HG03066 (cell line): ENCODE measurements around the gene EVX1.

Source experiments
- ATAC-seq: cut with Tn5 transposase; IDR thresholded peaks from one replicate; pipeline ENCODE4 v1.9.1; 2021; ENCODE audit warnings: low read depth; ENCODE audit not compliant: unreplicated experiment

The EVX1 gene

DNA sequence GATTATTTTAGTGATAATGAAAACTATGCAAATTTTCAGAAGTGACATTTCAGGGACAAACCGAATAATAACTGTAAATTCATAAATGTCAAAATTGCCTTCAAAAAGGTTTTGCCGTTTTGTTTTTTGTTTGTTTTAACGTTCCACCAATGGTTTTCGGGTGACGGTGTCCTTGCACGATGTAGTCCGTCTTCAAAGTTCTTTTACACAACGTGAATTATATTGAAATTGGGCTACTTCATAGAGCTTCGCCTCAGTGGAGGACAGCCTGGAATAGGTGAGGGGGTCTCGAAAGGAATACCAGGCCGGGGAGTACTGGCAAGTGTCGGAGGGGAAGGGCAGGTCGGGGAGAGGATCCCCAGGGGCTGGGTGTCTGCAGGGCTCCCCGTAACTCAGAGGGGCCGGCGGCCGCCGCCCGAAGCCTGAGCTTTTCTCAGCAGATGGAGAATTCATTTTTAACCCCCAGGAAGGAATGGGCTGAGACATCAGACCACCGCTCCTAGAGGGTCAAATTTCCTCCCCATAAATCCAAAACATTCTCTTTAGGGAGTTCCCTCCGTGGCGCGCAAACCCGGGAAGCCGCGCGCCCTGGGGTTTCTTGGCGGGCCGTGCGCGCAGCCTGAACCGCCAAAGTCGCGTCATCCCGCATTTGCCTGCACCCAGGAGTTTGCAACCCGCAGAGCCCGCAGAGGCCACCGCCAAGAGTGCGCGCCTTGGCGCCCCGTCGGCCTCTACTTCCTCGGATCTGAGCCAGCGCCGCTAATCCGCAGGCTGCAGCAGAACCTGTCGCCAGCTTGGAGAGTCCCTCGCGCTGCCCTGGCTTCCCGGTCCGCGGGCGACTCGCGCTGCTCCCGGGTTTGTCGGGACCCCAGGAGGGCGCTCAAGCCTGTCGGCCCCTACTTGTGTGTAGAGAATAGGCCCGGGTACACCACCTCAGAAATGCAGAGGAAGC, 17.3 kb upstream of the EVX1 start:
- no peak for ATAC-seq

DNA sequence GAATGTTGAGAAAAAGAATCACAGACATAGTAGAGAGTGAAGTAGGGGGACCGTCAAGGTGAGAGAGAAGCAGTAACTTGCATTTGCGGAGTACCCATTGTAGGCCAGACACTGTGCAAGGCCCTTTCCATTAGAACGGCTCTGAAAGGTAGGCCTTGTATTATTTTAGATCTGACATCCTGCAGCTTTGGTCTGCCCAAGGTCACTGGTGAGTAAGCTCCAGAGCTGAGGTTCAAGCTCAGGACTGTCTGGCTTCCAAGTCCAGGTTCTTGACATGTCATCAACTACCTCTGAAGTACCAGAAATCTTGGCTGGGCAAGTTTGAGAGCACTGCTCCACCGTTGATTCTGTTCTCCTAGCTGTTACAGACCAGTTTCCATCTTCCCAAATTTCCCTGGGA, 13.2 kb upstream of the EVX1 start:
- ATAC-seq, result no peak

DNA sequence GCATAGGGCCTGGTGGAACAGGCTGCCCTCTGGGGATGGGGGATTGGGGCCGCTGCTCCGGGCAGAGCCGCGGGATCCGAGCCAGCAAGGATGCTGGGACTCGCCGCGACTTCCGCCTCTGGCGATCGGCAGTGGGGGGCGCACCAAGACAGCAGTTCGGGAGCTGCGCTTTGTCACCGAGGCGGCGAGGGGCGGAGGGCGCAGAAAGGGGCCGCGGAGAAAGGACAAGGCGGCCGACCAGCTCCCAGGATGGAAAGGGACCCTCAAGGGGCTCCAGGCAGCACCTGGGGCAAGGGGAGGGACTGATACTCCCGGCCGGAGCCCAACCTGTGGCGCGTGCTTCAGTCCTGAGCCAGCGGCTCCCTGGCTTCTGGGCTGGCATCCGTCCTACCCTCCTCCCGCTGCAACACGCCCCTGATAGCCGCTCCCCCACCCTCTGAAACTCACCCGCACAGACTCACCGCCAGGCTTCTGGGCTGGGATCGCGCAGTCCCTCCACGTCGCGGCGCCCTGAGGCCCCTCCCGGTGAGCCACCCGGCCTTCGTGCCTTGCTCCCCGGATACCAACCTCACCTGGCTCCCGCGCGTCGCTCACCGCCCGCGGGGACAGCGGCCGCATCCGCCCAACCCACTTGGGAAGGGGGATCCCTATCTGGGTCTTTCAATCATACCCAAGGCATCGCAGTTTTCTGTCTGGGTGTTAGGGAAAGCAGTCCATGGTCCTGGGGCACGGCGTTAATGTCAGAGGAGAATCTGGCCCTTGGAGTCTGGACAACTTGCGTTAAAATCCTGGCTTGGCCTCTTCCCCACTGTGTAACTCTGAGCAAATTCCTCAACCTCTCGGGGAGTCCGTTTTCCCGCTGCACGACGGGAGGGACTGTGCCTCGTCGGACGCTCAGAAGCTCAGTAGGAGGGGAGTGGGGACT, 7.0 kb upstream of the EVX1 start:
- ATAC-seq, result no peak

DNA sequence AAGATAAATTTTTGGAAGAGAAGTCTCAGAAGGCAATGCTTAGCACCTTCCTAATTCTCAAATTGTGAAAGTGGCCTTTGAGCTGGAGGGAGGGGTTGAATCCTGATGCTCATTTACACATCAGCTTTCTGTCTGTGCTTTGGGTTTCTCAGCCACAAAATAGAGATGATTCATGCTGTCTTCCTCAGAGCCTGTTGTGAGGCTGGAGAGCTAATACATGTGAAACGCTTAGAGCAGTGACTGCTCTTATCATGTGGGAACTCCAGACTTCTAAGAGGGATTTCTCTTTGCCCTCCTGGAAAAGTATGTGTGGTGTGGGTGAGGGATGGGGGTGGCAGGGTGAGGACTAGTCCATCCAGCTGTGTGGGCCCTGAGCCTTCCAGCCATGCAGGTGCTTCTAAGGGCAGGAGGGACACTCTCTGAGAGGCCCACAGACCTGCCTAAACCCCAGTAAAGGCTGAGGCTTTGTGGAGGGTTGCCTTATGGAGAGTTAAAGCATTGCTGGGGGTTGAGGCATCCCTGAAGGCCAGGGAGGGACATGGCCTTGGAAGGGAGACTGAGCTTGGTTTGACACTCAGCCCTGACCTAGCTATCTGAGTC, 4.8 kb upstream of the EVX1 start:
- ATAC-seq, result no peak

DNA sequence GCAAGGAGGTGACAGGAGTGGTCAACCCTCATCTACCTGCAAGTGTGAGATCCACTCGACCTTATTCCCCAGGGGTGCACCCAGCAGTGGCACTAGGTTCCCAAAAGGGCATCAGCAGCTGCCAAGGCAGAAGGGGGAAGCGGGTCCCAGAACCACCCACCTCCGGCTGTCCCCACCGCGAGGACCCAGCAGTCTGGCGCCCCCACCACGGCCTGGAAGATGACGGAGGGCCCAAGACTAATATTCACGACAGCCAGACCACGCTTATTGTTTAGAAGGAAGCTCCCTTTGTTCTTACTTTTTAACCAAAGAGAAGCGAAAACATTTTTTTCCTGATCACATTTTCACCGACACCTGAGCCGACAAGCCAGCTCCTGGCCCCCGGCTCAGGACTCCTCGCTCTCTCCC, 3.6 kb upstream of the EVX1 start:
- ATAC-seq, result no peak

DNA sequence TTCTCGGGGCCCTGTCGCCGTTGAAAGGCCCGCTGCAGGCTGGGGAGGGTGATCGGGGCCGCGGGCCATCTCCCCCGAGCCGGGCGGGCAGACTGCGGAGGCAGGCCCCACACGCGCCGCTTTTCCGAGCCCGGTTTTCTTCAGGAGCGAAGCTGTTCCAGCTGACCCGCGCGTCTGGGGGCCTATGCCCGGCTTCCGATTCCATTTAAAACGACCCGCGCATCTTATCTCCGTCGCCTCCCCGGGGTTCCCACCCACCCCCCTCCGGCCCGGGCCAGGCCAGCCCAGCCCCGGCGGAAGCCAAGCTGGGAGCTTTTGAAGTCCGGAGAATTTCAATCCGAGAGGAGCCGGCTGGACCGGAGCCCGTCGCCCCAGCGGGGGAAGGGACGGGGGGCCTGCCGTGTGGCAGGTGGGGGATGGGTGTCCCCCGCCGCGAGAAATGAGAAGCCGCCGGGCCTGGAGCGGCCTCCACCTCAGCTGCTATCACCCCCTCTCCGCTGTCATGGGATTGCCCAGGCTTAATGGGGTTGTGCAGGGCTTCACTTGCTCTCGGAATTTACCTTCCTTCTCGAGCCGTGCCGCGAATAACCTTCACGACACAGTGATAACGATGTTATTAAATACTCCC, 3.1 kb upstream of the EVX1 start:
- no peak for ATAC-seq

DNA sequence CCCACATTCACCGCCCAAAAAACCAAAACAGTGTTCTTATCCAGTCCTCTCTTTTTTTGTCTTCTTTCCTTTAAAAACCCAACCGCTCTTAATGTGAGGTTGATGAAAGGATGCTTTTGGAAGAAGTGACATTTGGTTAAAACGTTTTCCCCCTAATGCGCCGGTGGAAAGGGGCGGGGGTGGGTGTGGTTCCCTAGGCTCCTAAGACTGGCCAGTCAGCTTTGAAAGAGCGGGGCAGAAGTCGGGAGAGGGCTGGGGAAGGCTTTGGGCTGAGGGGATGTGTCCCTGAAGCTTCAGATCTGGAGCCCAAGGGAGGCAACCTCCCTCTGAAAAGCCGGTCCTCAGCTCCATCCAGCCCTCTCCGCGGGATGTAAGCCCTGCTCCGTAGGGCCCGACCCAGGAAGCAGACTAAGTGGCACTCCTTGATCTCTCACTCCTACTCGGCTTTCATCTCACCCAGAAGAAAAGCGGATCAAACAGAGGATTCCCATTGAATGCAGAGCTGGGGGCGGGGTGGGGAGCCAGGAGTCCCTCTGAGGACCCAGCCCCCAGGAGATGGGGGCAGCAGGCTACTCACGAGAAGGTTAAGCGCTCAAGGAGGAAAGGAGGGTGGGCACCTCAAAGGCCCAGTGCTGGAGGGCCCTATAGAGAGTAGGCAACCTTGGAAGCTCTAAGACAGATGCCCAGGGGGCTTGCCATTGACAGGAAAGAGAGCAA, 2.4 kb upstream of the EVX1 start:
- ATAC-seq, result no peak

DNA sequence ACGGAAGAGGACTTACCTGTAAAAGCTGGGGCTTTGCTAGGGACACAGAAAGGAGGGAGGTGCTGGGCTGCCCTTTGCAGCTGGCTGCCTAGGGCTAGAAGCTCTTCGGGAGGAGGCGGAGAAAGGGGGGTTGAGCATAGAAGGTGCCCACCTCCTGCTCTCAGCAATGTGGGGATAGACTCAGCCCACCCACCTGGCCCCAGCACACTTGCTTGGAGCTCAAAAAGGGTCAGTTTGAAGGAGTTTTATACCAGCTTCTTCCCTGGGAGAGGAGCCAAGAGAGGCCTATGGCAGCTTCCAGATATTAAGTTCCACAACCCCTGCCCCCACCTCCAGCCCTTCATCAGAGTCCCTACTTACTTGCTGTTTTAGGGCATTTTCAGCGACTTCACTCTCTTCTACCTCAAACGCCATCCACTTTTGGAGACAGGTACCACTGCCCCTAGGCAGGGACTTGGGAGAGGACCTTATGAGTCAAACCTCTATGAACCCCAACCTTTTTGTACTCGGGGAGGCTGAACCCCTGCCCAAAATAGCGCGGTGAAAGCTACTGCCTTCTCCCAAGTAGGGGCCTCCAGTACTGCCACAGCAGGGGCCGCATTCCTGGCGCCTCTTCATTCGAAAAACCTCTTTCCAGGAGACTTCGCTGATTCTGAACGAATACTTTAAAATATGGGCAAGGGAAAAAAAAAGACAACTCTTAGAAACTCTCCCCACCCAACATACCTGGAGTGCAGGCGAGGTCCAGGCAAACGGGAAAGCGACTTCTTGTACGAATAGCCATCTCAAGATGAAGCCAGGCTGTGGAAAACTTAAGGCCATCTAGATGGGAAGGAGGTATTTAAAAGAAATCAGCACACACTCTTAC, 1.2 kb upstream of the EVX1 start:
- no peak for ATAC-seq

DNA sequence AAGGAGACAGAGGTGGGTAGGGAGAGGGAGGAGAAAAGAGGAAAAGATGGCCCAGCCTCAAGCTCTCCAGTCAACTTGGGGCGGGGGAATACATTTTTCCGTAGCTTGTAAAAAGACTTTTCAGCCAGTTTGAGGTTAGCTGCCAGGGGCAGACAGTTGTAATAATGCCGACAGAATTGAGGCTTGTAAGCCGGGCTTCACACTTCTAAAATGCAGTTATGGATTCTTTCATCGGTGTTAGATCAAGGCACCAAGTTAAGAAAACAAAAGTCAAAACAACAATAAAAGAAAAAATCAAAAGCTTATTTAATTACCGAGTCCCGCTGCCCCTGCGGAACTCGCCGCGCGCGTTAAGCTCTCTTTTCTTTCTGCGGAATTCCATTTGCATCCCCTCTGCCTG, 448 bp upstream of the EVX1 start:
- ATAC-seq, result no peak

DNA sequence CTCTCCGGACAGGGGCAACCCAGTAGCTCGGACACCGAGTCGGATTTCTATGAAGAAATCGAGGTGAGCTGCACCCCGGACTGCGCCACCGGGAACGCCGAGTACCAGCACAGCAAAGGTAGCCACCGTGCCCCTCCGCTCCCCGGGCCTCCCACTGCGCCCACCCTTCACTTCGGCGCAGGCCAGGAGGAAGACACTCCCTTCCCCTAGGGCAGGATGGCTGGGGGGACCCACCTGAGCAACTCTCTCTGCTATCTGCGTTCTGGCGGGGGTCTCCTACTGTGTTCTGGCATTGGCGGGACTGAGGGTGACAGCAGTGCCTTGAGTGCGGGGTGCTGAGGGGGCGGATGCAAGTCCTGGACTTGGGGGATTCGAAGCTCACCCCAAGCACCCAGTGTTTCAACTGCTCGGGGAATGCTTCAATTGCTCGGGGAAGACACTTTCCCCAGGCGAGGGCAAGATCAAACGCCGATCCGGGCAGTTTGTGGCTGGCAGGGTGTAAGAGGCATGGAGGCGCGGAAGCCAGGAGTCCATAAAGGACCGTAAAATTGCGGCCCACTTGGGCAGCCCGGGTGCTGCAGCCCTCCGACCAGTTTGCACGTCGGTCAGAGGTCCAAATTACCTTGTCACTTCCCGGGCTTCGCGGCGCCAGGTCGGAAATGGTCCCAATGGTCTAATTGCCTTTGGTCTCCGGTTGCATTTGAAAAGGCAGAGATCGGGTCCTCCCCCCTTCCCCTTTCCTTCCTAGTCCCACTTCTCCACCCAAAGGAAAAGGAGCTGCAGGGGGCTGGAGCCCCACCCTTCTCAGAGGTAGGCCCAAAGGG, 950 bp downstream of the EVX1 start:
- no peak for ATAC-seq

DNA sequence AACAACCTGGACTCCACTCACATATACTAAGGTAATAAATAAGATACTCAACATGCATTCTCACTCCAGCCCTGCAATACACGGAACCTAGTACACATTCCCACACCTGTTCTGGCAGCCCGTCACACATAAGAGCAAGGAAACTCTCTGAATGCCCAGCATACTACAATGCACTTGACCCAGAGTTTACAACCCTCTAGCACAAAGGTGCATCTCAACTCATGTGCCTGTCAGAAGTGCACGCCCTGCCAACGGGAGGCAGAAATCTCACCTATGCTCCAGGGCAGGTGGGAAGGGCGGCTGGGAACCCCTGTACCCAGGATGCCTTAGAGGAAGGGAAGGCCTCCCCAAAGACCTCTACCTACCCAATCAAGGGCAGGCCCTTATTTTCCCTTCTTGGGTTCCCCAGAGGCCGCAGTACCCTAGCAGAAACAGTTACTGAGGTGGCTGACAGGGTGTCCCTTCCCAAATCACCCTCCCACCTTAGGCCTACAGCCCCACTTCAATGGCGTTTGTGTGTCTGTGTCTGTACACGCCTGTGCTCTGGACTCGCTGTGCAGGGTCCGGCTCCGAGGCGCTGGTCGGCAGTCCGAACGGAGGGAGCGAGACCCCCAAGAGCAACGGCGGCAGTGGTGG, 2.0 kb downstream of the EVX1 start:
- ATAC-seq, result no peak

DNA sequence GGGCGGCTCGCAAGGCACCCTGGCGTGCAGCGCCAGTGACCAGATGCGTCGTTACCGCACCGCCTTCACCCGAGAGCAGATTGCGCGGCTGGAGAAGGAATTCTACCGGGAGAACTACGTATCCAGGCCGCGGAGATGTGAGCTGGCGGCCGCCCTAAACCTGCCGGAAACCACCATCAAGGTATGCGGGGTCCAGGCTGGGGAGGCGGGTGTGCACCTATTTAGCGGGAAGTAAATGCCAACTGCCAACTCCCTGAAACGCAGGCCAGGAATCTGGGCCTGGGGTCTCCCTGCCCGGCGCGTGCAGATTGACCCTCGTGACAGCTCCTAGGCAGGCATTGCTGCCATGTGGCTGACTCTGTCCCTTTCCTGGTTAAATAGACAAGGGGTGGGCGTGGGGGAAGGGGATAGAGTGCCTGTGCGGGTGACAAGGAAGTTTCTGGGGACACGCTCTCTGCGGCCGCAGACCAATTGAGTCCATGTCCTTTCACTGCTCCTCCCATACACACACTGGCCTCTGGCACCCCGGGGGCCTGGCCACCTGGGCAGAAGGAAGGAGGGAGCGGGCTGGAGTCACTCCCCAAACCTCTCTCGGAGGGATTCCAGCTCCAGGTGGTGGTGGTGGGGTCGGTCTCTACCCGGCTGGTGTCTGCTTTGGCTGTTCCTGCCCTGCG, 2.7 kb downstream of the EVX1 start:
- no peak for ATAC-seq

DNA sequence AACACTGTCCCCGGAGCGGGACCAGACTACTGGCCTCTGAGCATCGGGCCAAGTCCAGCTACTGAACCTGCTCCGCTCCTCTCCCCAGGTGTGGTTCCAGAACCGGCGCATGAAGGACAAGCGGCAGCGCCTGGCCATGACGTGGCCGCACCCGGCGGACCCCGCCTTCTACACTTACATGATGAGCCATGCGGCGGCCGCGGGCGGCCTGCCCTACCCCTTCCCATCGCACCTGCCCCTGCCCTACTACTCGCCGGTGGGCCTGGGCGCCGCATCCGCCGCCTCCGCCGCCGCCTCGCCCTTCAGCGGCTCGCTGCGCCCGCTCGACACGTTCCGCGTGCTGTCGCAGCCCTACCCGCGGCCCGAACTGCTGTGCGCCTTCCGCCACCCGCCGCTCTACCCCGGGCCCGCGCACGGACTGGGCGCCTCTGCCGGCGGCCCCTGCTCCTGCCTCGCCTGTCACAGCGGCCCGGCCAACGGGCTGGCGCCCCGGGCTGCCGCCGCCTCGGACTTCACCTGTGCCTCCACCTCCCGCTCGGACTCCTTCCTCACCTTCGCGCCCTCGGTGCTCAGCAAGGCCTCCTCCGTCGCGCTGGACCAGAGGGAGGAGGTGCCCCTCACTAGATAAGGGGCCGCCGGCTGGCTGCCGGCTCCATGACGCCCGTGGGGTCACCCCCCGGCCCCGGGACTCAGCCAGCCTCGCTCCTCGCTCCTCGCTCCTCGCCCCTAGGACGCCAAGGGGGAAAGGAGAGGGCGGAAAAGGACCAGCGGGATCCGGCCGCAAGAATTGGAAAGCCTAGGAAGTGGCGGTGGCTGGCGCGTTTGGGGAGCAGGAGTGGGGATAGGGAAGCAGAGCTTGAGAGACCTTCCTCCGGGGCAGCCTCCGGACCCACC, 3.4 kb downstream of the EVX1 start:
- ATAC-seq, result no peak

DNA sequence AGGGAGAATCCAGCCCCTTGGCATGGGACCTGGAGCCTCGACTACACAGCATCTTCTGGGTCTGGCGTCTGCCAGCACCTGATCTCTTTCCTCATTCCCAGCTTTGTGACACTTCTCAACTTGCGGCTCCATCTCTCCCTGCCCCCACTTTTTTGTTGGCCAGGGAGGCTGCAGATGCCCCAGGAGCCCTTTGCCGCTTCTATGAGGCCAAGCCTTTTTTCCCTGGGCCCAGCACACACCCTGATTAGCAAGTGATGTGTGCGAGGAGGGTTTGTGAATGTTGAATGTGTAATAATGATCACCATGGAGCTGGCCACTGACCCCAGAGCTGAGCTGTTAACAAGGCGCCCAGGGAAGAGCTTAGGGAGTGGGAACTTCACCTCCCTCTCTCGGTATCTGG, 4.4 kb downstream of the EVX1 start:
- no peak for ATAC-seq

DNA sequence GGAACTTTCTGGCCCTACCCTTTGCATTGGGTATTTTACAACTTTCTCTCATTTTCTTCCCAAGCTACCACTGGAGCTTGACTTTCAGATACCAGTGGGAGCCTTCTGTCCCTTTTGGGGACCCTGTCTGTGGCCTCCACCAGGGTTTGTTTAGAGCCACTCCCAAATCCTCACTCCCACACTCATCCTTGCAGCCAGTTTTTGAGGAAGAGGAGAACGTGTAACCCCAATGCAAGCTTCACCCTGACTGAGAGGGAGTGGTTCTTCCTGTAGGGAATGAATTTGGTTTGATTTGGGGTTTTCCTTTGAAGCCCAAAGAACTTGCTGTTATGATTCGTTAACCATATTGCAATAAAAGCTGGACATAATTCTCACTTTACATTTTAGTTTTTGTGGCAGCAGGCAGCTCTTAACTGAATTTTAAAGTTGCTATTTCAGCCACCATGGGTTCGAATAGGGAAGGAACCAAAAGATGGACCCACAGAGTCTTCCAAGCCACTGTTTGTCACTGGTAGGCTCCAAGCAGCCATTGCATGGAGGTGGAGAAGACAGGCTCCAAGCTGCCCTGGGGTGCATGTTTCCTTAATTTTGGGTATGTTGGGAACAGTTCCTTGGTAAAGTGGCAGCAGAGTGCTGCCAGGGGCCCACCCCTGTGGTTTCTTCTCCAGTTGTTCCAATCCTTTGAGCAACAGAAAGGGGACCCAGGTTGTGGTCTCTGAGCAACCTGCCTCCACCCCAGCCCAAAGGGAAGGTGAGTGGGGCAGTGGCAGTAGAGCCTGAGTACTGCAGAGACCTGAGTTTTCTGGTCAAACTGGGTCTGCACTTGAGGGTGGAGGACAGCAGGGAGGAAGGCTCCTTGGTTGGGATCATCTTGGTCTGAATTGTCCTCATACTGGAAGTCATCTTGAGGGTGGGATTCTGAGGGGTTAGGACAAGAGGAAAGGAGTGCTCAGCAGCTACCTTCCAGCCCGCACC, 5.1 kb downstream of the EVX1 start:
- ATAC-seq, result no peak
